Renal cortical epithelial cell (primary cell): ENCODE measurements around the gene SIAH2. TPM values are rescaled to one million over a fixed set of nuclear protein-coding genes. Genes with fewer than 3 reads are reported as not detected.
"Not testable (repeated sequence)": the region's sequence is repeated elsewhere in the genome, so short reads cannot be mapped to it uniquely, and the experiment has no call there.

Experiments
- DNase-seq: peaks from one replicate; pipeline ENCODE4 v3.0.0-alpha.2; 2011; ENCODE audit warnings: low read depth
- total RNA-seq: library from RNA; depleted of rRNA; stranded (reverse); fragments of >200 nt; gene quantifications from 2 replicates; pipeline ENCODE4 v1.2.3, GENCODE V29; 2014

Gene SIAH2
- 33.7 and 34.7 TPM in 2 replicates for total RNA-seq

- DNase-seq = peak; percentile 78
Measured at GRCh38 chr3:150763122-150763840, at the start of gene SIAH2. TSS of gene SIAH2 (minus strand) at chr3:150763169. CDS start at chr3:150762849, 320 bp downstream.

GRCh38 chr3:150811984-150812383 lies 49.0 kb upstream of the SIAH2 start:
- DNase-seq = no peak

- DNase-seq = no peak
Measured at GRCh38 chr3:150810641-150811040, 47.7 kb upstream of the SIAH2 start.

- DNase-seq = no peak
Measured at GRCh38 chr3:150806185-150806835, 43.3 kb upstream of the SIAH2 start.

GRCh38 chr3:150805354-150805753 lies 42.4 kb upstream of the SIAH2 start:
- no peak for DNase-seq

- no peak for DNase-seq
Measured at GRCh38 chr3:150803440-150803985, 40.5 kb upstream of the SIAH2 start.

- DNase-seq = no peak
Measured at GRCh38 chr3:150800722-150801121, 37.8 kb upstream of the SIAH2 start.

- peak; percentile 91 for DNase-seq
Measured at GRCh38 chr3:150798122-150798618, 35.2 kb upstream of the SIAH2 start.

- DNase-seq = peak; percentile 9
Measured at GRCh38 chr3:150797155-150797554, 34.2 kb upstream of the SIAH2 start.

- not testable (repeated sequence) for DNase-seq
Measured at GRCh38 chr3:150796527-150796926, 33.6 kb upstream of the SIAH2 start.

GRCh38 chr3:150793641-150794040 lies 30.7 kb upstream of the SIAH2 start:
- DNase-seq = no peak

GRCh38 chr3:150790629-150791028 lies 27.7 kb upstream of the SIAH2 start:
- peak; percentile 6 for DNase-seq

GRCh38 chr3:150789451-150789850 lies 26.5 kb upstream of the SIAH2 start:
- DNase-seq = no peak

- peak; percentile 58 for DNase-seq
Measured at GRCh38 chr3:150787741-150788370, 24.9 kb upstream of the SIAH2 start.

GRCh38 chr3:150786791-150787190 lies 23.8 kb upstream of the SIAH2 start:
- peak; percentile 81 for DNase-seq

GRCh38 chr3:150784747-150785125 lies 21.8 kb upstream of the SIAH2 start:
- DNase-seq = no peak

- DNase-seq = no peak
Measured at GRCh38 chr3:150783920-150784746, 21.2 kb upstream of the SIAH2 start.

GRCh38 chr3:150783316-150783715 lies 20.3 kb upstream of the SIAH2 start:
- no peak for DNase-seq

- no peak for DNase-seq
Measured at GRCh38 chr3:150779402-150779858, 16.5 kb upstream of the SIAH2 start.

- no peak for DNase-seq
Measured at GRCh38 chr3:150778793-150779401, 15.9 kb upstream of the SIAH2 start.

GRCh38 chr3:150775001-150775599 lies 12.1 kb upstream of the SIAH2 start:
- DNase-seq = peak; percentile 70
